IMR-90 (cell line): ENCODE measurements around the gene ZC2HC1C.

Experiments
- CEBPB ChIP-seq: IDR thresholded peaks from 2 replicates; pipeline ENCODE4 v1.6.1; 2012; ENCODE audit warnings: low read depth, low read length, improper control_type of control experiment
- MAFK ChIP-seq: IDR thresholded peaks from 2 replicates; pipeline ENCODE4 v1.6.1; 2012; ENCODE audit warnings: low read depth, low read length, improper control_type of control experiment
- NFE2L2 ChIP-seq: fragments of 150-350 bp; IDR thresholded peaks from 2 replicates; pipeline ENCODE4 v1.6.1; 2016; ENCODE audit warnings: low read depth, mild to moderate bottlenecking, low read length
- POLR2A ChIP-seq: IDR thresholded peaks from 2 replicates; pipeline ENCODE4 v1.6.1; 2012; ENCODE audit warnings: mild to moderate bottlenecking, low read depth, low read length
- RCOR1 ChIP-seq: IDR thresholded peaks from 2 replicates; pipeline ENCODE4 v1.6.1; 2012; ENCODE audit warnings: mild to moderate bottlenecking, low read length, improper control_type of control experiment; ENCODE audit not compliant: insufficient replicate concordance
- RFX5 ChIP-seq: IDR thresholded peaks from 2 replicates; pipeline ENCODE4 v1.8.0; 2012; ENCODE audit warnings: low read depth, mild to moderate bottlenecking, low read length, moderate library complexity
- SMC3 ChIP-seq: fragments of 150-350 bp; IDR thresholded peaks from 2 replicates; pipeline ENCODE4 v1.6.1; 2016; ENCODE audit warnings: low read depth, mild to moderate bottlenecking, antibody characterized with exemption, low read length, moderate library complexity
- TF ChIP-seq, protein P1 (sequence below): fragments of 150-350 bp; IDR thresholded peaks from 2 replicates; pipeline ENCODE4 v1.6.1; 2017; ENCODE audit warnings: mild to moderate bottlenecking, antibody characterized with exemption, low read length, low read depth
- TF ChIP-seq, protein P2 (sequence below): conservative IDR thresholded peaks from 2 replicates; pipeline ENCODE4 v1.5.1; 2012; ENCODE audit warnings: mild to moderate bottlenecking, low read depth, low read length, improper control_type of control experiment
- TF ChIP-seq, protein P3 (sequence below): fragments of 150-350 bp; IDR thresholded peaks from 2 replicates; pipeline ENCODE4 v1.6.1; 2016; ENCODE audit warnings: low read depth, mild to moderate bottlenecking, low read length, moderate library complexity, borderline replicate concordance

DNA sequence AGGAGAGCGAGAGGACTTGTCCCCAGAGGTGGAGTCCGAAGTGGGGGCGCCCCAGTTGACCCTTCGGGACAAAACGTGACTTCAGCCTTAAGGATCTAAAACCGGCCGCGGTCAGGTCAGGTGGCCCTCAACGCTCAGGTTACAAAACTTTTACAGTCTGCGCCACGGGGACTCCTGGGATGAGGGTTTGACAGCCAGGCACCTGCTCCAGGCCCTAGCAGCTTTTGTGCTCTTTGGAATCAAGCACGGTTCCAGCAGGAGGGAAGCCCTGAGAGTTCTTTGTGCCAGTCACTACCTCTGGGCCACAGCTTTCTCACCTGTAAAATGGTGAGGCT is 337 bp downstream of the ZC2HC1C start:
- TF ChIP-seq RFX5 (no peak), RCOR1 (no peak), SMC3 (no peak), POLR2A (no peak), MAFK (no peak), CEBPB (no peak), NFE2L2 (no peak)
- TF ChIP-seq, protein P1, sequence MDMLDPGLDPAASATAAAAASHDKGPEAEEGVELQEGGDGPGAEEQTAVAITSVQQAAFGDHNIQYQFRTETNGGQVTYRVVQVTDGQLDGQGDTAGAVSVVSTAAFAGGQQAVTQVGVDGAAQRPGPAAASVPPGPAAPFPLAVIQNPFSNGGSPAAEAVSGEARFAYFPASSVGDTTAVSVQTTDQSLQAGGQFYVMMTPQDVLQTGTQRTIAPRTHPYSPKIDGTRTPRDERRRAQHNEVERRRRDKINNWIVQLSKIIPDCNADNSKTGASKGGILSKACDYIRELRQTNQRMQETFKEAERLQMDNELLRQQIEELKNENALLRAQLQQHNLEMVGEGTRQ, result no peak
- TF ChIP-seq, protein P2, sequence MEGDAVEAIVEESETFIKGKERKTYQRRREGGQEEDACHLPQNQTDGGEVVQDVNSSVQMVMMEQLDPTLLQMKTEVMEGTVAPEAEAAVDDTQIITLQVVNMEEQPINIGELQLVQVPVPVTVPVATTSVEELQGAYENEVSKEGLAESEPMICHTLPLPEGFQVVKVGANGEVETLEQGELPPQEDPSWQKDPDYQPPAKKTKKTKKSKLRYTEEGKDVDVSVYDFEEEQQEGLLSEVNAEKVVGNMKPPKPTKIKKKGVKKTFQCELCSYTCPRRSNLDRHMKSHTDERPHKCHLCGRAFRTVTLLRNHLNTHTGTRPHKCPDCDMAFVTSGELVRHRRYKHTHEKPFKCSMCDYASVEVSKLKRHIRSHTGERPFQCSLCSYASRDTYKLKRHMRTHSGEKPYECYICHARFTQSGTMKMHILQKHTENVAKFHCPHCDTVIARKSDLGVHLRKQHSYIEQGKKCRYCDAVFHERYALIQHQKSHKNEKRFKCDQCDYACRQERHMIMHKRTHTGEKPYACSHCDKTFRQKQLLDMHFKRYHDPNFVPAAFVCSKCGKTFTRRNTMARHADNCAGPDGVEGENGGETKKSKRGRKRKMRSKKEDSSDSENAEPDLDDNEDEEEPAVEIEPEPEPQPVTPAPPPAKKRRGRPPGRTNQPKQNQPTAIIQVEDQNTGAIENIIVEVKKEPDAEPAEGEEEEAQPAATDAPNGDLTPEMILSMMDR, result no peak
- TF ChIP-seq, protein P3, sequence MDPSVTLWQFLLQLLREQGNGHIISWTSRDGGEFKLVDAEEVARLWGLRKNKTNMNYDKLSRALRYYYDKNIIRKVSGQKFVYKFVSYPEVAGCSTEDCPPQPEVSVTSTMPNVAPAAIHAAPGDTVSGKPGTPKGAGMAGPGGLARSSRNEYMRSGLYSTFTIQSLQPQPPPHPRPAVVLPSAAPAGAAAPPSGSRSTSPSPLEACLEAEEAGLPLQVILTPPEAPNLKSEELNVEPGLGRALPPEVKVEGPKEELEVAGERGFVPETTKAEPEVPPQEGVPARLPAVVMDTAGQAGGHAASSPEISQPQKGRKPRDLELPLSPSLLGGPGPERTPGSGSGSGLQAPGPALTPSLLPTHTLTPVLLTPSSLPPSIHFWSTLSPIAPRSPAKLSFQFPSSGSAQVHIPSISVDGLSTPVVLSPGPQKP, result no peak
